ENCODE data around the gene CHTF18. TPM values are rescaled to one million over a fixed set of nuclear protein-coding genes. Genes with fewer than 3 reads are reported as not detected.

The CHTF18 gene
- total RNA-seq, 1 experiment from 2014 or later = 120 TPM

DNA sequence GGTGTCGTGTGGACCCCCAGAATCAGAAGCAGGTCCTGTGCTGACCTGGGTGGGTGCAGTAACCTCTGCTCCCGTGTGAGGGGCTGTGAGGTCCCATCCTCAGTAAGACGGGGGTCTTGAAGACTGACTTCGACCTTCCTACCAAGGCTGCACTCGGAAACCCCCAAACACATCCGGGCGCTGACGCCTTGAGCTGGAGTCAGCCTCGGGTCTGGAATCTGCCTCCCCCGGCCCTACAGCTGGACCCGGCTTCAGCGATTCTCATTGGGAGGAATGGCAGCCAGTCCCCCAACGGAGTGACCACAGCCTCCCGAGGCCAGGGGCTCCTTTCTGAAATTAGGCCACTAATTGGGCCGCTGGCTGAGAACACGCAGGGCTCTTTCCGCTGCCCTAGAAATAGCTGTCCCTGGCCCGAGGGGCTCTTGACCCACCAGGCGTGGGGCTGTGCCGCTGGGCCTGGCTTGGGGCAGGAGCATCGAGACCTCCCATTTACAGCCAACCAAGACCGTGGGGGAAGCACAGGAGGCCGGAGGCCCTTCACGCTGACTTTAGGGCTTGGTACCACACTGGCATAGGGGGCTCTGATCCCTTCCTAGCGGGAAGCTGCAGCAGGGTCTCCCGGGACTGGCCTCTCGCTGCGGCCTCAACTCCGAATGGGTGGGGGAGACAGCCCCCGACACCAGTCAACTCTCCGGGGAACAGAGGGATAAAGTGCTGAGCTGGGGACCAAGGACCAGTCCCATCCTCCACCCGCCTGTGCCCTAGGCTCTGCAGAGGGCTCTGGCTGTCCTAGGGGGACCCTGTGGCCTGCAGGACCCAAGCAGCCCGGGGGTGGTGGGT is 14.7 kb downstream of the CHTF18 start:
- Histone ChIP-seq H3K23ac (ENCODE audit: insufficient read length, low read depth, low read length) (no peak overlapping the region), H3K23me2 (ENCODE audit: insufficient read length, low read depth, low read length, poor library complexity, severe bottlenecking) (peaks cover 4% of the 10 kb centered on the region), H2BK12ac (ENCODE audit: insufficient read length, low read depth, low read length) (no peak overlapping the region), H4K91ac (ENCODE audit: insufficient read length, low read depth, low read length) (no peak overlapping the region), H3K18ac (ENCODE audit: insufficient read length, low read depth, low read length) (no peak overlapping the region), H2AFZ (ENCODE audit: low read length) (no peak overlapping the region), H3K27me3 (ENCODE audit: insufficient read depth, low read length) (peaks cover 5% of the 10 kb centered on the region; the same call in 1 of the 2 replicates), H3K4me1 (ENCODE audit: insufficient read depth, low read length) (no peaks in the 10 kb centered on the region), H3K79me1 (ENCODE audit: insufficient read depth, low read depth, low read length, poor library complexity, severe bottlenecking) (no peaks in the 10 kb centered on the region), H4K20me1 (ENCODE audit: control insufficient read depth, insufficient read depth, insufficient read length) (no peaks in the 10 kb centered on the region), H2BK120ac (ENCODE audit: low read depth, low read length, poor library complexity, severe bottlenecking) (no peak overlapping the region), H3K14ac (ENCODE audit: insufficient read depth, low read length) (no peak overlapping the region; the same call in 1 of the 2 replicates), H2BK20ac (ENCODE audit: low read depth, low read length, poor library complexity, severe bottlenecking) (no peak overlapping the region), H3K27ac (ENCODE audit: insufficient read length, low read depth, low read length) (no peak overlapping the region), H3T11ph (ENCODE audit: low read length) (no peak overlapping the region), H2AK5ac (ENCODE audit: insufficient read length, low read length) (no peak overlapping the region), H3K4me2 (ENCODE audit: insufficient read depth, insufficient read length, low read length) (no peak overlapping the region), H3K9ac (ENCODE audit: extremely low read depth, insufficient read length, low read length) (no peak overlapping the region), H3K56ac (ENCODE audit: insufficient read length, low read depth, low read length) (no peak overlapping the region), H2BK5ac (ENCODE audit: insufficient read length, low read length) (no peak overlapping the region), H3K4ac (ENCODE audit: low read depth, low read length) (no peak overlapping the region), H4K8ac (replicated peaks; ENCODE audit: insufficient read length, low read depth, low read length) (no peak overlapping the region), H3K79me2 (ENCODE audit: insufficient read depth, low read length) (no peaks in the 10 kb centered on the region), H4K5ac (ENCODE audit: insufficient read length, low read depth, low read length) (no peak overlapping the region), H3K9me3 (ENCODE audit: control insufficient read depth, low read depth, low read length) (no peaks in the 10 kb centered on the region), H2BK15ac (ENCODE audit: low read depth, low read length) (no peak overlapping the region)
- no peak for DNase-seq
- no peak overlapping the region for H3K4me3 Mint-ChIP-seq
- H3K9me3 Mint-ChIP-seq = peaks cover 0 to 3% of the 10 kb centered on the region in 2 experiments; a peak in 2 of 5 replicates
- H3K27ac Mint-ChIP-seq = no peak overlapping the region
- H3K4me1 Mint-ChIP-seq = peaks cover 2 to 3% of the 10 kb centered on the region in 2 experiments; a peak in 1 of 4 replicates
- peaks cover 70% of the 10 kb centered on the region for H3K27me3 Mint-ChIP-seq (ENCODE audit: low read depth)
- peaks cover under 1 to 5% (median 2%) of the 10 kb centered on the region in 3 experiments; a peak in 3 of 7 replicates for H3K36me3 Mint-ChIP-seq (ENCODE audit: insufficient read depth in 1 of 3, low read depth in 3 of 3)
- TF ChIP-seq, protein P1, sequence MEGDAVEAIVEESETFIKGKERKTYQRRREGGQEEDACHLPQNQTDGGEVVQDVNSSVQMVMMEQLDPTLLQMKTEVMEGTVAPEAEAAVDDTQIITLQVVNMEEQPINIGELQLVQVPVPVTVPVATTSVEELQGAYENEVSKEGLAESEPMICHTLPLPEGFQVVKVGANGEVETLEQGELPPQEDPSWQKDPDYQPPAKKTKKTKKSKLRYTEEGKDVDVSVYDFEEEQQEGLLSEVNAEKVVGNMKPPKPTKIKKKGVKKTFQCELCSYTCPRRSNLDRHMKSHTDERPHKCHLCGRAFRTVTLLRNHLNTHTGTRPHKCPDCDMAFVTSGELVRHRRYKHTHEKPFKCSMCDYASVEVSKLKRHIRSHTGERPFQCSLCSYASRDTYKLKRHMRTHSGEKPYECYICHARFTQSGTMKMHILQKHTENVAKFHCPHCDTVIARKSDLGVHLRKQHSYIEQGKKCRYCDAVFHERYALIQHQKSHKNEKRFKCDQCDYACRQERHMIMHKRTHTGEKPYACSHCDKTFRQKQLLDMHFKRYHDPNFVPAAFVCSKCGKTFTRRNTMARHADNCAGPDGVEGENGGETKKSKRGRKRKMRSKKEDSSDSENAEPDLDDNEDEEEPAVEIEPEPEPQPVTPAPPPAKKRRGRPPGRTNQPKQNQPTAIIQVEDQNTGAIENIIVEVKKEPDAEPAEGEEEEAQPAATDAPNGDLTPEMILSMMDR (conservative IDR thresholded peaks at IDR 0.05) = no peak
- no CpG with 5 or more reads among the region's 33 CpGs for WGBS (ENCODE audit: extremely low coverage, insufficient read length, low lambda C conversion rate)
